A673 (cell line): ENCODE measurements around the gene MICAL3.

Source experiments
- EZH2 ChIP-seq: fragments of 200-600 bp; sonication (generic); IDR thresholded peaks from 2 replicates; pipeline ENCODE4 v1.6.1; 2017; ENCODE audit warnings: borderline replicate concordance, low read depth, mild to moderate bottlenecking, mixed read lengths, antibody characterized with exemption, low read length; ENCODE audit not compliant: poor library complexity, severe bottlenecking
- TF ChIP-seq, protein P1 (sequence below): fragments of 300-800, 200-600 bp; sonication (generic); conservative IDR thresholded peaks from 2 replicates; pipeline ENCODE4 v1.5.1; 2017; ENCODE audit warnings: low read depth, mild to moderate bottlenecking, antibody characterized with exemption, low read length, moderate library complexity, mixed read lengths

GRCh38 chr22:17869285-17870096, 154.9 kb downstream of the MICAL3 start:
- no peak for TF ChIP-seq EZH2
- TF ChIP-seq, protein P1, sequence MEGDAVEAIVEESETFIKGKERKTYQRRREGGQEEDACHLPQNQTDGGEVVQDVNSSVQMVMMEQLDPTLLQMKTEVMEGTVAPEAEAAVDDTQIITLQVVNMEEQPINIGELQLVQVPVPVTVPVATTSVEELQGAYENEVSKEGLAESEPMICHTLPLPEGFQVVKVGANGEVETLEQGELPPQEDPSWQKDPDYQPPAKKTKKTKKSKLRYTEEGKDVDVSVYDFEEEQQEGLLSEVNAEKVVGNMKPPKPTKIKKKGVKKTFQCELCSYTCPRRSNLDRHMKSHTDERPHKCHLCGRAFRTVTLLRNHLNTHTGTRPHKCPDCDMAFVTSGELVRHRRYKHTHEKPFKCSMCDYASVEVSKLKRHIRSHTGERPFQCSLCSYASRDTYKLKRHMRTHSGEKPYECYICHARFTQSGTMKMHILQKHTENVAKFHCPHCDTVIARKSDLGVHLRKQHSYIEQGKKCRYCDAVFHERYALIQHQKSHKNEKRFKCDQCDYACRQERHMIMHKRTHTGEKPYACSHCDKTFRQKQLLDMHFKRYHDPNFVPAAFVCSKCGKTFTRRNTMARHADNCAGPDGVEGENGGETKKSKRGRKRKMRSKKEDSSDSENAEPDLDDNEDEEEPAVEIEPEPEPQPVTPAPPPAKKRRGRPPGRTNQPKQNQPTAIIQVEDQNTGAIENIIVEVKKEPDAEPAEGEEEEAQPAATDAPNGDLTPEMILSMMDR = no peak
